K562 (cell line): ENCODE data around the gene NUP107. TPM values are rescaled to one million over a fixed set of nuclear protein-coding genes. Genes with fewer than 3 reads are reported as not detected.

Experiments
- CHD1 ChIP-seq: fragments of 200-600 bp; sonication (generic); IDR thresholded peaks from one replicate; pipeline ENCODE4 v1.6.1; 2012; ENCODE audit warnings: mild to moderate bottlenecking, moderate library complexity, low read length, inconsistent platforms
- COPS2 ChIP-seq: fragments of 450-650 bp; conservative IDR thresholded peaks from 2 replicates; pipeline ENCODE4 v1.6.1; 2016; ENCODE audit warnings: mild to moderate bottlenecking, moderate library complexity
- CTBP1 ChIP-seq: fragments of 450-650 bp; IDR thresholded peaks from 2 replicates; pipeline ENCODE4 v1.6.1; 2016; ENCODE audit warnings: borderline replicate concordance
- HDAC1 ChIP-seq, 2 experiments: fragments of 450-650 bp; IDR thresholded peaks; 2 replicates each; pipeline ENCODE4 v1.6.1; 2016 to 2017; ENCODE audit warnings: inconsistent platforms in 1 of 2, mild to moderate bottlenecking in 1 of 2, moderate library complexity in 1 of 2
- JUND ChIP-seq, 2 experiments: IDR thresholded peaks; 2 replicates in 1 of 2; 3 replicates in 1 of 2; pipeline ENCODE4 v1.6.1; 2011; ENCODE audit warnings: borderline replicate concordance in 2 of 2, low read depth in 2 of 2, low read length in 2 of 2, improper control_type of control experiment in 1 of 2, missing biosample characterization in 1 of 2, missing genetic modification characterization in 1 of 2, missing genetic modification reagents in 1 of 2
- polyA plus RNA-seq, 8 experiments: library from polyadenylated mRNA; depleted of rRNA in 4 of 8; stranded (reverse) in 5 of 8; unstranded in 3 of 8; fragments of >200 nt; fragmentation: Nextera tagmentation in 2 of 8; fragmentation: Illumina TruSeq in 1 of 8; extraction: Ambion mirVana in 2 of 8; extraction: Trizol in 1 of 8; gene quantifications; 2 replicates each; pipeline versions ENCODE4 v1.2.1 to v1.2.3, GENCODE V29; 2011 to 2014; ENCODE audit warnings: inconsistent platforms in 1 of 8, missing spikeins in 1 of 8
- total RNA-seq, 7 experiments: library from RNA; depleted of rRNA in 6 of 7; stranded (reverse); fragments of >200 nt in 6 of 7; fragmentation: Illumina TruSeq in 2 of 7; extraction: Trizol in 2 of 7; gene quantifications; 2 replicates each; pipeline versions ENCODE4 v1.2.1 to v1.2.3, GENCODE V29; 2011 to 2021; ENCODE audit warnings: low replicate concordance in 1 of 7
- TF ChIP-seq, protein P1 (sequence below): fragments of 250-450 bp; sonication (Bioruptor Pico); IDR thresholded peaks from 2 replicates; pipeline ENCODE4 v1.9.0; 2021; ENCODE audit warnings: mild to moderate bottlenecking, inconsistent platforms
- TF ChIP-seq, protein P2 (sequence below): sonication (generic); formaldehyde crosslinking; IDR thresholded peaks from 2 replicates; pipeline ENCODE4 v1.9.0; 2022; ENCODE audit warnings: mild to moderate bottlenecking, missing genetic modification reagents

Gene NUP107
- total and polyA plus RNA-seq, 9 of the 15 experiments (the other 6 are each of a cell fraction or from before 2014, with no cell fraction given) = 129 to 277 (median 199) TPM

DNA sequence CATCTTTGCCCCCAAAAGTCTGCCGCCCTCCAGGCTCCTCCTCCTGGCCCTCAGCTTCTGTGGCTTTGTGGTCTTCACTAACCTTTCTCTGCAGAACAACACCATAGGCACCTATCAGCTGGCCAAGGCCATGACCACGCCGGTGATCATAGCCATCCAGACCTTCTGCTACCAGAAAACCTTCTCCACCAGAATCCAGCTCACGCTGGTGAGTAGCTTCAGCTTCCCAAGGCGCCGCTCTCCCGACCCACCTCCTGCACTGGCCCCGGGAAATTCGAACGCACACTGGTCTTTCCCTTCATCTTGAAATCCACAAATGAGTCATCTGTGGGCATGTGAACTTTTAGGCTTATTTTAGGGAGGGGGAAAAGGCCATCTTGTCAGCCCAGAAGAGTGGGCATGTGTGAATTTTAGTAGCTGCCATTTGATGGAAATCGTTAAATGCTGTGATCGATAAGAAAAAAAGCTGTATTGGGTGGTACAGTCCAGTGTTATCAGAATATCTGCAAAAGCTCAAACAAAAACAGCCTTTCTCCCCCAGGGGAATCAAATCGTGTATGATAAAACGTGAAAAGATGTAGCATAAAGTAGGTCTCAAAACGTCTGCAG, 59.9 kb downstream of the NUP107 start (continued):
- TF ChIP-seq, protein P1, sequence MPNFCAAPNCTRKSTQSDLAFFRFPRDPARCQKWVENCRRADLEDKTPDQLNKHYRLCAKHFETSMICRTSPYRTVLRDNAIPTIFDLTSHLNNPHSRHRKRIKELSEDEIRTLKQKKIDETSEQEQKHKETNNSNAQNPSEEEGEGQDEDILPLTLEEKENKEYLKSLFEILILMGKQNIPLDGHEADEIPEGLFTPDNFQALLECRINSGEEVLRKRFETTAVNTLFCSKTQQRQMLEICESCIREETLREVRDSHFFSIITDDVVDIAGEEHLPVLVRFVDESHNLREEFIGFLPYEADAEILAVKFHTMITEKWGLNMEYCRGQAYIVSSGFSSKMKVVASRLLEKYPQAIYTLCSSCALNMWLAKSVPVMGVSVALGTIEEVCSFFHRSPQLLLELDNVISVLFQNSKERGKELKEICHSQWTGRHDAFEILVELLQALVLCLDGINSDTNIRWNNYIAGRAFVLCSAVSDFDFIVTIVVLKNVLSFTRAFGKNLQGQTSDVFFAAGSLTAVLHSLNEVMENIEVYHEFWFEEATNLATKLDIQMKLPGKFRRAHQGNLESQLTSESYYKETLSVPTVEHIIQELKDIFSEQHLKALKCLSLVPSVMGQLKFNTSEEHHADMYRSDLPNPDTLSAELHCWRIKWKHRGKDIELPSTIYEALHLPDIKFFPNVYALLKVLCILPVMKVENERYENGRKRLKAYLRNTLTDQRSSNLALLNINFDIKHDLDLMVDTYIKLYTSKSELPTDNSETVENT = no peak
- TF ChIP-seq, protein P2, sequence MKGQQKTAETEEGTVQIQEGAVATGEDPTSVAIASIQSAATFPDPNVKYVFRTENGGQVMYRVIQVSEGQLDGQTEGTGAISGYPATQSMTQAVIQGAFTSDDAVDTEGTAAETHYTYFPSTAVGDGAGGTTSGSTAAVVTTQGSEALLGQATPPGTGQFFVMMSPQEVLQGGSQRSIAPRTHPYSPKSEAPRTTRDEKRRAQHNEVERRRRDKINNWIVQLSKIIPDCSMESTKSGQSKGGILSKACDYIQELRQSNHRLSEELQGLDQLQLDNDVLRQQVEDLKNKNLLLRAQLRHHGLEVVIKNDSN (CRISPR knock-in tag) = no peak
- peak; percentile 76; the same call in 1 of the 2 replicates for TF ChIP-seq JUND (IDR thresholded peaks at IDR 0.05; ENCODE audit: borderline replicate concordance, low read depth, low read length)
- TF ChIP-seq JUND (tag; IDR thresholded peaks at IDR 0.05; ENCODE audit: borderline replicate concordance, low read depth, low read length) = peak; percentile 56; the same call in 2 of the 3 replicates
- TF ChIP-seq CTBP1 = no peak
- TF ChIP-seq COPS2 = no peak
- no peak for TF ChIP-seq CHD1
- peak in 1 of 2 experiments; percentile 37; a peak in 1 of 4 replicates for TF ChIP-seq HDAC1 (IDR thresholded peaks at IDR 0.05)
